Endothelial cell of umbilical vein (primary cell): ENCODE measurements around the gene ULBP2.

ENCODE experiments used
- CTCF ChIP-seq, 2 donors: IDR thresholded peaks; 1 replicate in 1 of 2; 2 replicates in 1 of 2; pipeline ENCODE4 v1.5.1; 2011; ENCODE audit warnings: low read length in 2 of 2, mild to moderate bottlenecking in 2 of 2, moderate library complexity in 2 of 2, control low read depth in 1 of 2, inconsistent platforms in 1 of 2, low read depth in 1 of 2; ENCODE audit not compliant: insufficient read depth in 1 of 2; ENCODE audit errors: extremely low read depth in 1 of 2
- EZH2 ChIP-seq: IDR thresholded peaks from 2 replicates; pipeline ENCODE4 v1.6.1; 2012; ENCODE audit warnings: borderline replicate concordance, low read depth, mild to moderate bottlenecking, moderate library complexity, low read length, inconsistent platforms; ENCODE audit not compliant: severe bottlenecking
- GATA2 ChIP-seq: IDR thresholded peaks from 2 replicates; pipeline ENCODE4 v1.7.0; 2011; ENCODE audit warnings: low read depth, mild to moderate bottlenecking, moderate library complexity, mixed read lengths, low read length; ENCODE audit not compliant: insufficient read length, insufficient read depth
- JUN ChIP-seq: IDR thresholded peaks from 2 replicates; pipeline ENCODE4 v1.6.1; 2011; ENCODE audit warnings: borderline replicate concordance, low read depth; ENCODE audit not compliant: insufficient read length, insufficient read depth
- MAX ChIP-seq: IDR thresholded peaks from 2 replicates; pipeline ENCODE4 v1.6.1; 2011; ENCODE audit not compliant: insufficient read depth, insufficient read length
- MYC ChIP-seq: IDR thresholded peaks from one replicate; pipeline ENCODE4 v1.6.1; 2011; ENCODE audit warnings: mild to moderate bottlenecking, low read depth, low read length
- POLR2A ChIP-seq: IDR thresholded peaks from 2 replicates; pipeline ENCODE4 v1.6.1; 2012; ENCODE audit warnings: low read depth, mild to moderate bottlenecking, control low read depth, low read length
- POLR2AphosphoS5 ChIP-seq: IDR thresholded peaks from 2 replicates; pipeline ENCODE4 v1.6.1; 2012; ENCODE audit warnings: low read depth, mild to moderate bottlenecking, control low read depth, low read length, moderate library complexity; ENCODE audit not compliant: insufficient read depth

- TF ChIP-seq MAX (no peak), CTCF (IDR thresholded peaks at IDR 0.05; ENCODE audit: extremely low read depth in 1 of 2, insufficient read depth in 1 of 2, low read depth in 1 of 2, low read length in 2 of 2) (no peak), GATA2 (no peak), JUN (no peak), POLR2AphosphoS5 (no peak), EZH2 (no peak), POLR2A (no peak), MYC (no peak)
Measured at GRCh38 chr6:149931501-149931900, 10.3 kb upstream of the ULBP2 start.
